Stimulated activated CD4-positive, alpha-beta T cell treated with anti-CD3 and anti-CD28 coated beads, Interleukin-15, amount 100 ng/mL, for 1 hour (primary cell): ENCODE results near the gene NMT1.

Source experiments
- DNase-seq, 2 donors: peaks; one replicate each; pipeline ENCODE4 v3.0.0-alpha.2; 2020; ENCODE audit warnings: low read depth in 1 of 2, low spot score in 1 of 2

NMT1 gene

GRCh38 chr17:45104029-45104428 lies 42.9 kb downstream of the NMT1 start:
- DNase-seq: no peak

GRCh38 chr17:45104497-45104896 lies 43.4 kb downstream of the NMT1 start:
- DNase-seq: no peak

- DNase-seq: no peak
These were observed 43.9 kb downstream of the NMT1 start for GRCh38 chr17:45104907-45105624.

GRCh38 chr17:45106096-45106495 lies 45.0 kb downstream of the NMT1 start:
- DNase-seq: no peak

GRCh38 chr17:45106582-45106981 lies 45.5 kb downstream of the NMT1 start:
- DNase-seq: no peak

- no peak for DNase-seq
These were observed 46.3 kb downstream of the NMT1 start for GRCh38 chr17:45107293-45108010.

- DNase-seq: no peak
These were observed 46.9 kb downstream of the NMT1 start for GRCh38 chr17:45108051-45108450.

GRCh38 chr17:45108595-45109521 lies 47.7 kb downstream of the NMT1 start:
- DNase-seq: no peak

- no peak for DNase-seq
These were observed 49.8 kb downstream of the NMT1 start for GRCh38 chr17:45110676-45111611.

GRCh38 chr17:45111850-45112249 lies 50.7 kb downstream of the NMT1 start:
- no peak for DNase-seq

- no peak for DNase-seq
These were observed 51.7 kb downstream of the NMT1 start for GRCh38 chr17:45112559-45113423.

- DNase-seq: no peak
These were observed 52.3 kb downstream of the NMT1 start for GRCh38 chr17:45113424-45113754.

GRCh38 chr17:45114117-45114932 lies 53.2 kb downstream of the NMT1 start:
- no peak for DNase-seq

- DNase-seq: no peak
These were observed 54.0 kb downstream of the NMT1 start for GRCh38 chr17:45115015-45115625.

GRCh38 chr17:45115871-45116270 lies 54.8 kb downstream of the NMT1 start:
- no peak for DNase-seq

GRCh38 chr17:45116434-45117016 lies 55.4 kb downstream of the NMT1 start:
- no peak for DNase-seq

GRCh38 chr17:45117334-45117733 lies 56.2 kb downstream of the NMT1 start:
- DNase-seq: no peak
